ENCODE measurements around the gene XPO4.
"Not testable (repeated sequence)": the region's sequence is repeated elsewhere in the genome, so short reads cannot be mapped to it uniquely, and the experiment has no call there.

XPO4 gene

GRCh38 chr13:20902438-20903163, at the start of gene XPO4:
Gene XPO4, minus strand, starts transcription at chr13:20902746. Its CDS starts 8 bp downstream, at chr13:20902738.
- peak; percentile 78 for DNase-seq (ENCODE audit: low spot score)

- not testable (repeated sequence) for DNase-seq (ENCODE audit: low spot score)
Observed at GRCh38 chr13:20948001-20948400, 45.5 kb upstream of the XPO4 start.

- no peak for DNase-seq (ENCODE audit: low spot score)
Observed at GRCh38 chr13:20945952-20946383, 43.4 kb upstream of the XPO4 start.

GRCh38 chr13:20942938-20943559, 40.5 kb upstream of the XPO4 start:
- DNase-seq (ENCODE audit: low spot score) = no peak

GRCh38 chr13:20940511-20940910, 38.0 kb upstream of the XPO4 start:
- DNase-seq (ENCODE audit: low spot score) = not testable (repeated sequence)

- peak; percentile 31 for DNase-seq (ENCODE audit: low spot score)
Observed at GRCh38 chr13:20940083-20940482, 37.5 kb upstream of the XPO4 start.

GRCh38 chr13:20939662-20940061, 37.1 kb upstream of the XPO4 start:
- peak; percentile 26 for DNase-seq (ENCODE audit: low spot score)

GRCh38 chr13:20938302-20938701, 35.8 kb upstream of the XPO4 start:
- DNase-seq (ENCODE audit: low spot score) = no peak

GRCh38 chr13:20927596-20928257, 25.2 kb upstream of the XPO4 start:
- no peak for DNase-seq (ENCODE audit: low spot score)

- DNase-seq (ENCODE audit: low spot score) = not testable (repeated sequence)
Observed at GRCh38 chr13:20925395-20925790, 22.8 kb upstream of the XPO4 start.

GRCh38 chr13:20924758-20925394, 22.3 kb upstream of the XPO4 start:
- DNase-seq (ENCODE audit: low spot score) = peak; percentile 46

GRCh38 chr13:20923272-20923671, 20.7 kb upstream of the XPO4 start:
- DNase-seq (ENCODE audit: low spot score) = no peak

GRCh38 chr13:20921572-20921971, 19.0 kb upstream of the XPO4 start:
- DNase-seq (ENCODE audit: low spot score) = no peak

- DNase-seq (ENCODE audit: low spot score) = not testable (repeated sequence)
Observed at GRCh38 chr13:20915676-20916075, 13.1 kb upstream of the XPO4 start.

- DNase-seq (ENCODE audit: low spot score) = no peak
Observed at GRCh38 chr13:20911037-20911436, 8.5 kb upstream of the XPO4 start.

GRCh38 chr13:20908714-20909497, 6.4 kb upstream of the XPO4 start:
- no peak for DNase-seq (ENCODE audit: low spot score)

- DNase-seq (ENCODE audit: low spot score) = no peak
Observed at GRCh38 chr13:20904908-20905307, 2.4 kb upstream of the XPO4 start.

GRCh38 chr13:20903164-20903475, 574 bp upstream of the XPO4 start:
- DNase-seq (ENCODE audit: low spot score) = no peak

- peak; percentile 40 for DNase-seq (ENCODE audit: low spot score)
Observed at GRCh38 chr13:20901668-20902437, 693 bp downstream of the XPO4 start.

GRCh38 chr13:20894245-20894644, 8.3 kb downstream of the XPO4 start:
- DNase-seq (ENCODE audit: low spot score) = no peak

GRCh38 chr13:20891768-20892167, 10.8 kb downstream of the XPO4 start:
- no peak for DNase-seq (ENCODE audit: low spot score)
